Measurements from ENCODE around the gene AKR1C1. TPM values are rescaled to one million over a fixed set of nuclear protein-coding genes. Genes with fewer than 3 reads are reported as not detected.

AKR1C1 gene
- total RNA-seq, 1 experiment from 2014 or later = 2.1 TPM

DNA sequence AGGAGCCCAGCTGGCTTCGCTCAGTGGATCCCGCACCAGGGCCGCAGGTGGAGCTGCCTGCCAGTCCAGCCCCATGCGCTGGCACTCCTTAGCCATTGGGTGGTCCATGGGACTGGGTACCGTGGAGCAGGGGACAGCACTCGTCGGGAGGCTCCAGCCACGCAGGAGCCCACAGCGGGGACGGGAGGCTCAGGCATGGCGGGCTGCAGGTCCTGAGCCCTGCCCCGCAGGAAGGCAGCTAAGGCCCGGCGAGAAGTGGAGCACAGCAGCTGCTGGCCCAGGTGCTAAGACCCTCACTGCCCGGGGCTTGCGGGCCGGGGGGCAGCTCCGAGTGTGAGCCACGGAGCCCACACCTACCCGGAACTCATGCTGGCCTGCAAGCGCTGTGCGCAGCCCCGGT, 25.9 kb upstream of the AKR1C1 start:
- intact Hi-C loops (cut with micrococcal nuclease) = no loop called here
- H3K9me2 ChIP-seq (ENCODE audit: insufficient read depth) = no peaks in the 10 kb centered on the region
- no peak overlapping the region for H3K4me2 ChIP-seq (ENCODE audit: low read length)
- no peak overlapping the region for H3K4me3 ChIP-seq (replicated peaks in 1 of 2; ENCODE audit: low read depth in 1 of 2, low read length in 2 of 2)
- H4K20me1 ChIP-seq (ENCODE audit: insufficient read depth) = no peaks in the 10 kb centered on the region
- no peaks in the 10 kb centered on the region for H3K9me3 ChIP-seq (ENCODE audit: control insufficient read depth in 1 of 2, insufficient read depth in 1 of 2, low read depth in 1 of 2, low read length in 2 of 2)
- ChIA-PET CTCF (no interaction called here), POLR2A (no interaction called here), RAD21 (ENCODE audit: low non-redundant PET in 1 of 2, low total read pairs in 2 of 2, uncharacterized antibody in 2 of 2, unreplicated experiment in 2 of 2) (no interaction called here)
- H3K36me3 ChIP-seq (ENCODE audit: control insufficient read depth in 1 of 2, insufficient read depth in 2 of 2, low read length in 2 of 2) = no peaks in the 10 kb centered on the region
- no TSS peak for BruUV-seq (replicated peaks)
- no peaks in the 10 kb centered on the region for H3K27me3 ChIP-seq (ENCODE audit: insufficient read depth, low read length)
- H2AFZ ChIP-seq (ENCODE audit: low read depth, low read length, poor library complexity, severe bottlenecking) = no peak overlapping the region
- ATAC-seq (no peak), DNase-seq (ENCODE audit: low read depth, low spot score) (no peak)
- peaks cover 0 to 8% of the 10 kb centered on the region in 2 experiments; a peak in 1 of 4 replicates for H3K4me1 ChIP-seq (ENCODE audit: control insufficient read depth in 1 of 2, insufficient read depth in 2 of 2, low read length in 2 of 2)
- H3K79me2 ChIP-seq (ENCODE audit: insufficient read depth, low read length) = no peaks in the 10 kb centered on the region
- H3K27ac ChIP-seq (ENCODE audit: low read depth, low read length) = no peak overlapping the region
- TF ChIP-seq POLR2A (IDR thresholded peaks at IDR 0.05; ENCODE audit: borderline replicate concordance, extremely low read depth, insufficient read depth, insufficient read length) (no peak), ELF1 (IDR thresholded peaks at IDR 0.05; ENCODE audit: borderline replicate concordance, low read depth) (no peak), RAD21 (IDR thresholded peaks at IDR 0.05; ENCODE audit: low read depth) (no peak), TCF7L2 (IDR thresholded peaks at IDR 0.05; ENCODE audit: borderline replicate concordance, extremely low read depth, insufficient read depth, insufficient read length) (no peak), EZH2 (IDR thresholded peaks at IDR 0.05) (no peak), CBX3 (IDR thresholded peaks at IDR 0.05; ENCODE audit: low read depth) (no peak), YY1 (IDR thresholded peaks at IDR 0.05; ENCODE audit: extremely low read depth, insufficient replicate concordance, low read depth, low read length) (no peak), ZNF274 (IDR thresholded peaks at IDR 0.05; ENCODE audit: low read depth, low read length) (no peak), EGR1 (IDR thresholded peaks at IDR 0.05; ENCODE audit: low read depth) (no peak)
- TF ChIP-seq, protein P1, sequence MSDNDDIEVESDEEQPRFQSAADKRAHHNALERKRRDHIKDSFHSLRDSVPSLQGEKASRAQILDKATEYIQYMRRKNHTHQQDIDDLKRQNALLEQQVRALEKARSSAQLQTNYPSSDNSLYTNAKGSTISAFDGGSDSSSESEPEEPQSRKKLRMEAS (IDR thresholded peaks at IDR 0.05) = no peak
- TF ChIP-seq, protein P2, sequence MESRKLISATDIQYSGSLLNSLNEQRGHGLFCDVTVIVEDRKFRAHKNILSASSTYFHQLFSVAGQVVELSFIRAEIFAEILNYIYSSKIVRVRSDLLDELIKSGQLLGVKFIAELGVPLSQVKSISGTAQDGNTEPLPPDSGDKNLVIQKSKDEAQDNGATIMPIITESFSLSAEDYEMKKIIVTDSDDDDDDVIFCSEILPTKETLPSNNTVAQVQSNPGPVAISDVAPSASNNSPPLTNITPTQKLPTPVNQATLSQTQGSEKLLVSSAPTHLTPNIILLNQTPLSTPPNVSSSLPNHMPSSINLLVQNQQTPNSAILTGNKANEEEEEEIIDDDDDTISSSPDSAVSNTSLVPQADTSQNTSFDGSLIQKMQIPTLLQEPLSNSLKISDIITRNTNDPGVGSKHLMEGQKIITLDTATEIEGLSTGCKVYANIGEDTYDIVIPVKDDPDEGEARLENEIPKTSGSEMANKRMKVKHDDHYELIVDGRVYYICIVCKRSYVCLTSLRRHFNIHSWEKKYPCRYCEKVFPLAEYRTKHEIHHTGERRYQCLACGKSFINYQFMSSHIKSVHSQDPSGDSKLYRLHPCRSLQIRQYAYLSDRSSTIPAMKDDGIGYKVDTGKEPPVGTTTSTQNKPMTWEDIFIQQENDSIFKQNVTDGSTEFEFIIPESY (IDR thresholded peaks at IDR 0.05; ENCODE audit: extremely low read depth, insufficient replicate concordance, low read length) = no peak
- TF ChIP-seq, protein P3, sequence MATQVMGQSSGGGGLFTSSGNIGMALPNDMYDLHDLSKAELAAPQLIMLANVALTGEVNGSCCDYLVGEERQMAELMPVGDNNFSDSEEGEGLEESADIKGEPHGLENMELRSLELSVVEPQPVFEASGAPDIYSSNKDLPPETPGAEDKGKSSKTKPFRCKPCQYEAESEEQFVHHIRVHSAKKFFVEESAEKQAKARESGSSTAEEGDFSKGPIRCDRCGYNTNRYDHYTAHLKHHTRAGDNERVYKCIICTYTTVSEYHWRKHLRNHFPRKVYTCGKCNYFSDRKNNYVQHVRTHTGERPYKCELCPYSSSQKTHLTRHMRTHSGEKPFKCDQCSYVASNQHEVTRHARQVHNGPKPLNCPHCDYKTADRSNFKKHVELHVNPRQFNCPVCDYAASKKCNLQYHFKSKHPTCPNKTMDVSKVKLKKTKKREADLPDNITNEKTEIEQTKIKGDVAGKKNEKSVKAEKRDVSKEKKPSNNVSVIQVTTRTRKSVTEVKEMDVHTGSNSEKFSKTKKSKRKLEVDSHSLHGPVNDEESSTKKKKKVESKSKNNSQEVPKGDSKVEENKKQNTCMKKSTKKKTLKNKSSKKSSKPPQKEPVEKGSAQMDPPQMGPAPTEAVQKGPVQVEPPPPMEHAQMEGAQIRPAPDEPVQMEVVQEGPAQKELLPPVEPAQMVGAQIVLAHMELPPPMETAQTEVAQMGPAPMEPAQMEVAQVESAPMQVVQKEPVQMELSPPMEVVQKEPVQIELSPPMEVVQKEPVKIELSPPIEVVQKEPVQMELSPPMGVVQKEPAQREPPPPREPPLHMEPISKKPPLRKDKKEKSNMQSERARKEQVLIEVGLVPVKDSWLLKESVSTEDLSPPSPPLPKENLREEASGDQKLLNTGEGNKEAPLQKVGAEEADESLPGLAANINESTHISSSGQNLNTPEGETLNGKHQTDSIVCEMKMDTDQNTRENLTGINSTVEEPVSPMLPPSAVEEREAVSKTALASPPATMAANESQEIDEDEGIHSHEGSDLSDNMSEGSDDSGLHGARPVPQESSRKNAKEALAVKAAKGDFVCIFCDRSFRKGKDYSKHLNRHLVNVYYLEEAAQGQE (IDR thresholded peaks at IDR 0.05; ENCODE audit: low read depth) = no peak
- H3K9ac ChIP-seq (ENCODE audit: low read length) = no peak overlapping the region

Measured in HCT116 (cell line).